HEK293 (cell line): Measurements from ENCODE around the gene COL25A1.

ENCODE experiments used
- CTCF ChIA-PET: fragments of 350-600 bp; formaldehyde crosslinking; extraction: SDS; loops from one replicate; lab custom pipeline; 2021; ENCODE audit warnings: antibody characterized with exemption; lab: Yijun Ruan, JAX
- POLR2A ChIA-PET: fragments of 300-600 bp; formaldehyde crosslinking; extraction: SDS; loops from one replicate; lab custom pipeline; 2020; ENCODE audit warnings: antibody characterized with exemption, inconsistent platforms; lab: Yijun Ruan, JAX
- H3K27ac ChIP-seq: fragments of 200-500 bp; sonication (Bioruptor generic); 2 replicates; pipeline ENCODE4 v1.5.1; 2014; ENCODE audit warnings: low read depth, low read length, control low read depth, inconsistent platforms; ENCODE audit errors: extremely low read depth
- H3K36me3 ChIP-seq, 2 experiments: fragments of 200-500 bp in 1 of 2; sonication (Bioruptor generic) in 1 of 2; 1 replicate in 1 of 2; 2 replicates in 1 of 2; pipeline ENCODE4 v1.5.1; 2014 to 2017; ENCODE audit warnings: inconsistent platforms in 2 of 2, low read length in 2 of 2; ENCODE audit not compliant: control insufficient read depth in 2 of 2, insufficient read depth in 1 of 2
- H3K4me1 ChIP-seq: fragments of 200-500 bp; sonication (Bioruptor generic); 2 replicates; pipeline ENCODE4 v1.5.1; 2014; ENCODE audit warnings: mild to moderate bottlenecking, low read length, inconsistent platforms; ENCODE audit not compliant: control insufficient read depth, insufficient read depth
- H3K4me3 ChIP-seq: 2 replicates; pipeline ENCODE4 v1.5.1; 2011; ENCODE audit warnings: low read depth, mild to moderate bottlenecking, control low read depth, low read length, moderate library complexity
- H3K9me3 ChIP-seq: fragments of 200-500 bp; sonication (Bioruptor generic); 2 replicates; pipeline ENCODE4 v1.5.1; 2014; ENCODE audit warnings: low read depth, low read length, inconsistent platforms; ENCODE audit not compliant: control insufficient read depth, insufficient read depth
- GLIS2 ChIP-seq: fragments of 450-650 bp; formaldehyde crosslinking; IDR thresholded peaks from 2 replicates; pipeline ENCODE4 v1.5.1; 2016; ENCODE audit warnings: missing biosample characterization, missing genetic modification characterization
- YY1 ChIP-seq: fragments of 450-650 bp; formaldehyde crosslinking; IDR thresholded peaks from 2 replicates; pipeline ENCODE4 v1.5.1; 2018; ENCODE audit warnings: missing biosample characterization, missing genetic modification characterization
- ZIC2 ChIP-seq: fragments of 450-650 bp; formaldehyde crosslinking; IDR thresholded peaks from 2 replicates; pipeline ENCODE4 v1.5.1; 2016; ENCODE audit warnings: missing biosample characterization, missing genetic modification characterization
- ZNF10 ChIP-seq: fragments of 450-650 bp; formaldehyde crosslinking; IDR thresholded peaks from 2 replicates; pipeline ENCODE4 v1.5.1; 2017; ENCODE audit warnings: missing biosample characterization, missing genetic modification characterization
- ZNF157 ChIP-seq: fragments of 450-650 bp; formaldehyde crosslinking; IDR thresholded peaks from 2 replicates; pipeline ENCODE4 v1.5.1; 2016; ENCODE audit warnings: missing biosample characterization, missing genetic modification characterization
- ZNF19 ChIP-seq: fragments of 450-650 bp; formaldehyde crosslinking; IDR thresholded peaks from 2 replicates; pipeline ENCODE4; 2016; ENCODE audit warnings: missing biosample characterization, missing genetic modification characterization, low read depth
- ZNF239 ChIP-seq: fragments of 450-650 bp; formaldehyde crosslinking; IDR thresholded peaks from 2 replicates; pipeline ENCODE4 v1.5.1; 2016; ENCODE audit warnings: missing biosample characterization, missing genetic modification characterization
- ZNF24 ChIP-seq: fragments of 450-650 bp; formaldehyde crosslinking; IDR thresholded peaks from 2 replicates; pipeline ENCODE4 v1.5.1; 2016; ENCODE audit warnings: missing biosample characterization, missing genetic modification characterization
- ZNF366 ChIP-seq: fragments of 450-650 bp; formaldehyde crosslinking; conservative IDR thresholded peaks from 2 replicates; pipeline ENCODE4 v1.5.1; 2016; ENCODE audit warnings: missing biosample characterization, missing genetic modification characterization
- ZNF473 ChIP-seq: fragments of 450-650 bp; formaldehyde crosslinking; IDR thresholded peaks from 2 replicates; pipeline ENCODE4 v1.5.1; 2017; ENCODE audit warnings: missing biosample characterization, missing genetic modification characterization
- ZNF510 ChIP-seq: fragments of 450-650 bp; formaldehyde crosslinking; IDR thresholded peaks from 2 replicates; pipeline ENCODE4 v1.5.1; 2018; ENCODE audit warnings: mild to moderate bottlenecking, missing genetic modification characterization, missing biosample characterization; ENCODE audit not compliant: insufficient replicate concordance
- ZNF549 ChIP-seq: fragments of 450-650 bp; IDR thresholded peaks from 2 replicates; pipeline ENCODE4 v1.5.1; 2018; ENCODE audit warnings: missing biosample characterization, missing genetic modification characterization, mild to moderate bottlenecking, inconsistent platforms, moderate library complexity
- ZNF660 ChIP-seq: fragments of 450-650 bp; IDR thresholded peaks from 2 replicates; pipeline ENCODE4 v1.5.1; 2018; ENCODE audit warnings: missing biosample characterization, mild to moderate bottlenecking, missing genetic modification characterization
- ZNF664 ChIP-seq: fragments of 450-650 bp; formaldehyde crosslinking; IDR thresholded peaks from 2 replicates; pipeline ENCODE4 v1.5.1; 2016; ENCODE audit warnings: missing biosample characterization, missing genetic modification characterization
- ZNF677 ChIP-seq: fragments of 450-650 bp; IDR thresholded peaks from 2 replicates; pipeline ENCODE4 v1.5.0; 2018; ENCODE audit warnings: missing biosample characterization, mild to moderate bottlenecking, missing genetic modification characterization, moderate library complexity
- TF ChIP-seq, protein P1 (sequence below): fragments of 450-650 bp; formaldehyde crosslinking; conservative IDR thresholded peaks from 2 replicates; pipeline ENCODE4 v1.5.1; 2016; ENCODE audit warnings: low read depth, missing biosample characterization, missing genetic modification characterization
- TF ChIP-seq, protein P2 (sequence below): fragments of 450-650 bp; formaldehyde crosslinking; IDR thresholded peaks from 2 replicates; pipeline ENCODE4 v1.5.1; 2016; ENCODE audit warnings: missing biosample characterization, missing genetic modification characterization, low read depth
- TF ChIP-seq, protein P3 (sequence below): fragments of 450-650 bp; formaldehyde crosslinking; optimal IDR thresholded peaks from 2 replicates; pipeline ENCODE3; 2016; ENCODE audit warnings: missing biosample characterization, mild to moderate bottlenecking, missing genetic modification characterization
- TF ChIP-seq, protein P4 (sequence below): fragments of 450-650 bp; formaldehyde crosslinking; IDR thresholded peaks from 2 replicates; pipeline ENCODE4 v1.5.0; 2017; ENCODE audit warnings: missing biosample characterization, missing genetic modification characterization, borderline replicate concordance

COL25A1 gene

DNA sequence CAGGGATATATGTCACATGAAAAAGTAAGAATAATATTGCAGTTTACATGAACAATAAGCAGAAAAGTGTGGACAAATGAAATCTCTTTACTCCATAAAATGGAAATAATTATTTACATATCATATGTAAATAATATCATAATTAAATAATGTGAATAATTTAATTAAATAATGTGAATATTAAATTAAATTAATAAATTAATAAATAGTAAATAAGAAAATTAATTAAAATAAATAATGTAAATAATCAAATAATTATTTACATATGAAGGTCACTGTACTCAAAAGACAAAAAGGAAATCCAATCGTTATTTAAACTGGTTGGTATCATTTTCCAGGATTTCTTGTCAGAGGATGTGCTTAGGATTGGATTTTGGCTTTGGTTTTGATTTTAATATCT is 338.5 kb downstream of the COL25A1 start:
- Histone ChIP-seq H3K4me3 (no peak overlapping the region), H3K9me3 (no peaks in the 10 kb centered on the region), H3K27ac (no peak overlapping the region), H3K4me1 (0 out of 2 replicates have a peak, but pooled peaks cover 3% of the 10 kb centered on the region), H3K36me3 (no peaks in the 10 kb centered on the region)
- CTCF ChIA-PET = no interaction called here
- POLR2A ChIA-PET = no interaction called here
- TF ChIP-seq, protein P1, sequence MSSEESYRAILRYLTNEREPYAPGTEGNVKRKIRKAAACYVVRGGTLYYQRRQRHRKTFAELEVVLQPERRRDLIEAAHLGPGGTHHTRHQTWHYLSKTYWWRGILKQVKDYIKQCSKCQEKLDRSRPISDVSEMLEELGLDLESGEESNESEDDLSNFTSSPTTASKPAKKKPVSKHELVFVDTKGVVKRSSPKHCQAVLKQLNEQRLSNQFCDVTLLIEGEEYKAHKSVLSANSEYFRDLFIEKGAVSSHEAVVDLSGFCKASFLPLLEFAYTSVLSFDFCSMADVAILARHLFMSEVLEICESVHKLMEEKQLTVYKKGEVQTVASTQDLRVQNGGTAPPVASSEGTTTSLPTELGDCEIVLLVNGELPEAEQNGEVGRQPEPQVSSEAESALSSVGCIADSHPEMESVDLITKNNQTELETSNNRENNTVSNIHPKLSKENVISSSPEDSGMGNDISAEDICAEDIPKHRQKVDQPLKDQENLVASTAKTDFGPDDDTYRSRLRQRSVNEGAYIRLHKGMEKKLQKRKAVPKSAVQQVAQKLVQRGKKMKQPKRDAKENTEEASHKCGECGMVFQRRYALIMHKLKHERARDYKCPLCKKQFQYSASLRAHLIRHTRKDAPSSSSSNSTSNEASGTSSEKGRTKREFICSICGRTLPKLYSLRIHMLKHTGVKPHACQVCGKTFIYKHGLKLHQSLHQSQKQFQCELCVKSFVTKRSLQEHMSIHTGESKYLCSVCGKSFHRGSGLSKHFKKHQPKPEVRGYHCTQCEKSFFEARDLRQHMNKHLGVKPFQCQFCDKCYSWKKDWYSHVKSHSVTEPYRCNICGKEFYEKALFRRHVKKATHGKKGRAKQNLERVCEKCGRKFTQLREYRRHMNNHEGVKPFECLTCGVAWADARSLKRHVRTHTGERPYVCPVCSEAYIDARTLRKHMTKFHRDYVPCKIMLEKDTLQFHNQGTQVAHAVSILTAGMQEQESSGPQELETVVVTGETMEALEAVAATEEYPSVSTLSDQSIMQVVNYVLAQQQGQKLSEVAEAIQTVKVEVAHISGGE (tag by site-specific recombination) = no peak
- TF ChIP-seq, protein P2, sequence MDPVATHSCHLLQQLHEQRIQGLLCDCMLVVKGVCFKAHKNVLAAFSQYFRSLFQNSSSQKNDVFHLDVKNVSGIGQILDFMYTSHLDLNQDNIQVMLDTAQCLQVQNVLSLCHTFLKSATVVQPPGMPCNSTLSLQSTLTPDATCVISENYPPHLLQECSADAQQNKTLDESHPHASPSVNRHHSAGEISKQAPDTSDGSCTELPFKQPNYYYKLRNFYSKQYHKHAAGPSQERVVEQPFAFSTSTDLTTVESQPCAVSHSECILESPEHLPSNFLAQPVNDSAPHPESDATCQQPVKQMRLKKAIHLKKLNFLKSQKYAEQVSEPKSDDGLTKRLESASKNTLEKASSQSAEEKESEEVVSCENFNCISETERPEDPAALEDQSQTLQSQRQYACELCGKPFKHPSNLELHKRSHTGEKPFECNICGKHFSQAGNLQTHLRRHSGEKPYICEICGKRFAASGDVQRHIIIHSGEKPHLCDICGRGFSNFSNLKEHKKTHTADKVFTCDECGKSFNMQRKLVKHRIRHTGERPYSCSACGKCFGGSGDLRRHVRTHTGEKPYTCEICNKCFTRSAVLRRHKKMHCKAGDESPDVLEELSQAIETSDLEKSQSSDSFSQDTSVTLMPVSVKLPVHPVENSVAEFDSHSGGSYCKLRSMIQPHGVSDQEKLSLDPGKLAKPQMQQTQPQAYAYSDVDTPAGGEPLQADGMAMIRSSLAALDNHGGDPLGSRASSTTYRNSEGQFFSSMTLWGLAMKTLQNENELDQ (tag by site-specific recombination) = no peak
- TF ChIP-seq ZNF510 (tag by site-specific recombination) = no peak
- TF ChIP-seq ZNF366 (tag by site-specific recombination) = no peak
- no peak for TF ChIP-seq GLIS2 (tag by site-specific recombination)
- TF ChIP-seq ZIC2 (tag by site-specific recombination) = no peak
- no peak for TF ChIP-seq ZNF664 (tag by site-specific recombination)
- no peak for TF ChIP-seq ZNF19 (tag by site-specific recombination)
- TF ChIP-seq ZNF549 = no peak
- TF ChIP-seq ZNF677 = no peak
- TF ChIP-seq, protein P3, sequence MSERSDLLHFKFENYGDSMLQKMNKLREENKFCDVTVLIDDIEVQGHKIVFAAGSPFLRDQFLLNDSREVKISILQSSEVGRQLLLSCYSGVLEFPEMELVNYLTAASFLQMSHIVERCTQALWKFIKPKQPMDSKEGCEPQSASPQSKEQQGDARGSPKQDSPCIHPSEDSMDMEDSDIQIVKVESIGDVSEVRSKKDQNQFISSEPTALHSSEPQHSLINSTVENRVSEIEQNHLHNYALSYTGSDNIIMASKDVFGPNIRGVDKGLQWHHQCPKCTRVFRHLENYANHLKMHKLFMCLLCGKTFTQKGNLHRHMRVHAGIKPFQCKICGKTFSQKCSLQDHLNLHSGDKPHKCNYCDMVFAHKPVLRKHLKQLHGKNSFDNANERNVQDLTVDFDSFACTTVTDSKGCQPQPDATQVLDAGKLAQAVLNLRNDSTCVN (tag by site-specific recombination) = no peak
- no peak for TF ChIP-seq ZNF660 (tag by site-specific recombination)
- no peak for TF ChIP-seq ZNF473 (tag by site-specific recombination)
- TF ChIP-seq ZNF239 (tag by site-specific recombination) = no peak
- TF ChIP-seq, protein P4, sequence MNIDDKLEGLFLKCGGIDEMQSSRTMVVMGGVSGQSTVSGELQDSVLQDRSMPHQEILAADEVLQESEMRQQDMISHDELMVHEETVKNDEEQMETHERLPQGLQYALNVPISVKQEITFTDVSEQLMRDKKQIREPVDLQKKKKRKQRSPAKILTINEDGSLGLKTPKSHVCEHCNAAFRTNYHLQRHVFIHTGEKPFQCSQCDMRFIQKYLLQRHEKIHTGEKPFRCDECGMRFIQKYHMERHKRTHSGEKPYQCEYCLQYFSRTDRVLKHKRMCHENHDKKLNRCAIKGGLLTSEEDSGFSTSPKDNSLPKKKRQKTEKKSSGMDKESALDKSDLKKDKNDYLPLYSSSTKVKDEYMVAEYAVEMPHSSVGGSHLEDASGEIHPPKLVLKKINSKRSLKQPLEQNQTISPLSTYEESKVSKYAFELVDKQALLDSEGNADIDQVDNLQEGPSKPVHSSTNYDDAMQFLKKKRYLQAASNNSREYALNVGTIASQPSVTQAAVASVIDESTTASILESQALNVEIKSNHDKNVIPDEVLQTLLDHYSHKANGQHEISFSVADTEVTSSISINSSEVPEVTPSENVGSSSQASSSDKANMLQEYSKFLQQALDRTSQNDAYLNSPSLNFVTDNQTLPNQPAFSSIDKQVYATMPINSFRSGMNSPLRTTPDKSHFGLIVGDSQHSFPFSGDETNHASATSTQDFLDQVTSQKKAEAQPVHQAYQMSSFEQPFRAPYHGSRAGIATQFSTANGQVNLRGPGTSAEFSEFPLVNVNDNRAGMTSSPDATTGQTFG = no peak
- no peak for TF ChIP-seq YY1 (tag by site-specific recombination)
- no peak for TF ChIP-seq ZNF24 (tag by site-specific recombination)
- TF ChIP-seq ZNF10 (tag by site-specific recombination) = no peak
- no peak for TF ChIP-seq ZNF157 (tag by site-specific recombination)
